ENCODE data around the gene ZMYND10.

- TF ChIP-seq PKNOX1 (IDR thresholded peaks at IDR 0.05) = no peak
- no peak for TF ChIP-seq FOXA1 (IDR thresholded peaks at IDR 0.05)
- TF ChIP-seq SP1 (IDR thresholded peaks at IDR 0.05) = no peak
- no peak for TF ChIP-seq FOXM1 (IDR thresholded peaks at IDR 0.05; ENCODE audit: borderline replicate concordance)
These were observed 43.2 kb downstream of the ZMYND10 start for GRCh38 chr3:50302095-50303012.

Measured in HEK293T (cell line).